Vagina (tissue), 2 donors: ENCODE measurements around the gene ZNF71. TPM values are rescaled to one million over a fixed set of nuclear protein-coding genes. Genes with fewer than 3 reads are reported as not detected.
A peak's percentile ranks its signal among the peaks of the same experiment; 100 is the strongest.

ENCODE experiments used
- DNase-seq, 2 donors: peaks; one replicate each; pipeline ENCODE4 v3.0.0-alpha.2; 2017; ENCODE audit errors: extremely low spot score in 2 of 2
- H3K27ac ChIP-seq: fragments of 200-600 bp; sonication (generic); one replicate; pipeline ENCODE4 v1.5.1; 2019
- H3K27me3 ChIP-seq: fragments of 200-600 bp; sonication (generic); one replicate; pipeline ENCODE4 v1.5.1; 2019
- H3K36me3 ChIP-seq, 2 donors: fragments of 200-600 bp; sonication (generic); one replicate each; pipeline ENCODE4 v1.5.1; 2017 to 2019
- H3K4me1 ChIP-seq: fragments of 200-600 bp; sonication (generic); one replicate; pipeline ENCODE4 v1.5.1; 2019
- H3K4me3 ChIP-seq, 2 donors: fragments of 200-600 bp; sonication (generic); 1 replicate in 1 of 2; 2 replicates in 1 of 2; pipeline ENCODE4 v1.5.1; 2016 to 2019
- H3K9me3 ChIP-seq: fragments of 200-600 bp; sonication (generic); one replicate; pipeline ENCODE4 v1.5.1; 2019
- POLR2A ChIP-seq, 2 donors: fragments of 450-650 bp; IDR thresholded peaks; one replicate each; pipeline ENCODE4 v1.6.1; 2017; ENCODE audit warnings: antibody characterized with exemption in 2 of 2, mild to moderate bottlenecking in 2 of 2, moderate library complexity in 2 of 2
- POLR2AphosphoS5 ChIP-seq, 2 donors: sonication (generic); formaldehyde crosslinking; IDR thresholded peaks; one replicate each; pipeline ENCODE4 v1.9.0; 2017; ENCODE audit warnings: antibody characterized with exemption in 2 of 2, mild to moderate bottlenecking in 2 of 2, low read depth in 1 of 2; ENCODE audit not compliant: insufficient read depth in 1 of 2
- intact Hi-C: fragments of 100-400 bp; cut with DNase I; formaldehyde crosslinking; loops from one replicate; pipeline ENCODE4 v1.15.1; 2023
- total RNA-seq: library from RNA; depleted of rRNA; stranded (reverse); fragments of >200 nt; gene quantifications from one replicate; pipeline ENCODE4 v1.2.3, GENCODE V29; 2016
- TF ChIP-seq, protein P1 (sequence below), 3 experiments: fragments of 450-650 bp in 2 of 3; fragments of 200-600 bp in 1 of 3; sonication (generic) in 1 of 3; IDR thresholded peaks; one replicate each; pipeline ENCODE4 v1.5.1; 2017 to 2019; ENCODE audit warnings: antibody characterized with exemption in 3 of 3, mild to moderate bottlenecking in 2 of 3, moderate library complexity in 2 of 3

Gene ZNF71
- total RNA-seq, 1 donor from 2014 or later = 11.8 TPM

DNA sequence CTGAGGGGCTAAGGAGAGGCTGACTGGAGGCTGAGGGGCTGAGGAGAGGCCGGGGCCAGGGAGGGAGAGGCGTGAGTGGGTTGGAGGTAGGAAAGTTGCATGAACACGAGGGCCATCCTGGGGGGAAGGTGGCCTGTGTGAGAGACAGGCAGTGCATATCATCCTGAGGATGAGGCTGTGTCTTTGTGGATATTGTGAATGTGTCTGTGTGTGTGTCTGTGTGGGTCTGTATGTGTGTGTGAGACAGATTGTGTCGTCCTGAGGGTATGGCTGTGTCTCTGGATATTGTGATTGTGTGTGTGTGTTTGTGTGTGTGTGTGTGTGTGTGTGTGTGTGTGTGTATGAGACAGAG, 422 bp downstream of the ZNF71 start:
- peaks cover 17% of the 10 kb centered on the region for H3K4me1 ChIP-seq
- TF ChIP-seq POLR2A (IDR thresholded peaks at IDR 0.05) (no peak), POLR2AphosphoS5 (IDR thresholded peaks at IDR 0.05; ENCODE audit: insufficient read depth in 1 of 2, low read depth in 1 of 2) (no peak)
- TF ChIP-seq, protein P1, sequence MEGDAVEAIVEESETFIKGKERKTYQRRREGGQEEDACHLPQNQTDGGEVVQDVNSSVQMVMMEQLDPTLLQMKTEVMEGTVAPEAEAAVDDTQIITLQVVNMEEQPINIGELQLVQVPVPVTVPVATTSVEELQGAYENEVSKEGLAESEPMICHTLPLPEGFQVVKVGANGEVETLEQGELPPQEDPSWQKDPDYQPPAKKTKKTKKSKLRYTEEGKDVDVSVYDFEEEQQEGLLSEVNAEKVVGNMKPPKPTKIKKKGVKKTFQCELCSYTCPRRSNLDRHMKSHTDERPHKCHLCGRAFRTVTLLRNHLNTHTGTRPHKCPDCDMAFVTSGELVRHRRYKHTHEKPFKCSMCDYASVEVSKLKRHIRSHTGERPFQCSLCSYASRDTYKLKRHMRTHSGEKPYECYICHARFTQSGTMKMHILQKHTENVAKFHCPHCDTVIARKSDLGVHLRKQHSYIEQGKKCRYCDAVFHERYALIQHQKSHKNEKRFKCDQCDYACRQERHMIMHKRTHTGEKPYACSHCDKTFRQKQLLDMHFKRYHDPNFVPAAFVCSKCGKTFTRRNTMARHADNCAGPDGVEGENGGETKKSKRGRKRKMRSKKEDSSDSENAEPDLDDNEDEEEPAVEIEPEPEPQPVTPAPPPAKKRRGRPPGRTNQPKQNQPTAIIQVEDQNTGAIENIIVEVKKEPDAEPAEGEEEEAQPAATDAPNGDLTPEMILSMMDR (IDR thresholded peaks at IDR 0.05) = no peak
- peak overlapping the region; percentile 97 to 100 for H3K4me3 ChIP-seq
- peak overlapping the region; percentile 74 for H3K27ac ChIP-seq
- H3K36me3 ChIP-seq = peaks cover 0 to 12% of the 10 kb centered on the region in 2 donors
- H3K9me3 ChIP-seq = no peaks in the 10 kb centered on the region
- no peaks in the 10 kb centered on the region for H3K27me3 ChIP-seq
- DNase-seq = no peak
- intact Hi-C loops = no loop called here

DNA sequence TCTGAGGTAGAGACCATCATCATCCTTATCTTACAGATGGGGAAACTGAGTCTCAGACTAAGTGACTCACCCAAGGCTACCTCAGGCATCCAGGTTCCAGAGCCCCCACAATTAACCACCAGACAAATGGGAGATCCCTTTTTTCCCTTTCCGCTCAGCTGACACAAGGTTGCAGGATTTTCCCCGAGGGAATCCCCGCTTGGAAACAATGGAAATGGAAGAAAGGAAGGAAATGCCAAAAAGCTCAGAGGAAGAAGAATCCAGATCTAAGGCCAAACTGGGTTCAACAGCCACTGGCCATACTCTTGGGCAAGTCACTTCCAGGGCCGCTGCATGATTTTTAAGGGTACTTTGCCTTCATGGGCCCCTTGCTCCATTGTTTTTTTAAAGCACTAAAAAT, 1.6 kb downstream of the ZNF71 start:
- H3K36me3 ChIP-seq = peaks cover 0 to 23% of the 10 kb centered on the region in 2 donors
- no peaks in the 10 kb centered on the region for H3K27me3 ChIP-seq
- peaks cover 17% of the 10 kb centered on the region for H3K4me1 ChIP-seq
- TF ChIP-seq, protein P1 (IDR thresholded peaks at IDR 0.05) = no peak
- TF ChIP-seq POLR2AphosphoS5 (IDR thresholded peaks at IDR 0.05; ENCODE audit: insufficient read depth in 1 of 2, low read depth in 1 of 2) = no peak
- no peak for TF ChIP-seq POLR2A (IDR thresholded peaks at IDR 0.05)
- intact Hi-C loops = no loop called here
- H3K27ac ChIP-seq = no peak overlapping the region
- no peaks in the 10 kb centered on the region for H3K9me3 ChIP-seq
- no peak overlapping the region for H3K4me3 ChIP-seq
- DNase-seq = no peak

DNA sequence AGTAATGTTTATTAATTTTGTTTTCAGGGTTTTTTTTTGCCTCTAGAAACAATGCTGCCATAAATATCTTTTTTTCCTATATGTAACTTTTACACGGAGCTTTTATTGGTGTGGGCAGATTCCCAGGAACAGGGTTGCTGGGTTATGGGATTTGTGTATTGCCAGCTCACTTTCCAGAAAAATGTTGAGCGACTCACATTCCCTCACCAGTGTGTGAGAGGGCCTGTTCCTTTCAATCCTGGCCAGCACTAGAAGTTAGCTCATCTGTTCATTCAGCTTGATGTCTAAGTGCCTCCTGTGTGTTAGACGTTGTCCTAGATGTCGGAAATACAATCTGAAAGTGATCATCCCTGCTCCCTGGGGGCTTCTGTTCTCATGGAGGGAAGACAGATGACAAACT, 2.6 kb downstream of the ZNF71 start:
- intact Hi-C loops = no loop called here
- no peak overlapping the region for H3K27ac ChIP-seq
- H3K4me1 ChIP-seq = peaks cover 17% of the 10 kb centered on the region
- H3K9me3 ChIP-seq = peaks cover 1% of the 10 kb centered on the region
- peaks cover 0 to 32% of the 10 kb centered on the region in 2 donors for H3K36me3 ChIP-seq
- H3K27me3 ChIP-seq = no peaks in the 10 kb centered on the region
- TF ChIP-seq POLR2AphosphoS5 (IDR thresholded peaks at IDR 0.05; ENCODE audit: insufficient read depth in 1 of 2, low read depth in 1 of 2) (no peak), POLR2A (IDR thresholded peaks at IDR 0.05) (no peak)
- TF ChIP-seq, protein P1 (IDR thresholded peaks at IDR 0.05) = no peak
- H3K4me3 ChIP-seq = no peak overlapping the region
- DNase-seq = no peak

DNA sequence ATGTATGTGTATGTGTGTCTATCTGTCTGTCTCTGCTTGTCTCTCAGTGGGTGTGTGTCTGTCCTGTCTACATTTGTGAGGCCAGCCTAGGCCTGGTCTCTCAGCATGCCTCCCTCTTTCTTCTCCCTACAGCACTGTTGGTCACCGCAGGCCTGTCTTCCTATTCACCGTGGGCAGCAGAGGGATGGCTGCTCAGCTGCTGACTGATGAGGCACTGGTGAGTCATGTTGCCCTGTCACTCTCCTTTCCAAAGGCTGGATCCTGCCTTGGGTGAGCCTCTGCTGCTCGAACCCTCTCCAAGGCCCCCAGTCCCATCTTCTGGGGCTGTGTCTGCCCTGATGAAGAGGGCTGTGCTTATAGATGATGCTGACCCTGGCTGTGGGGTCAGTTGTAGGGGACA, 6.3 kb downstream of the ZNF71 start:
- peaks cover 17% of the 10 kb centered on the region for H3K9me3 ChIP-seq
- H3K36me3 ChIP-seq = peaks cover 0 to 58% of the 10 kb centered on the region in 2 donors

DNA sequence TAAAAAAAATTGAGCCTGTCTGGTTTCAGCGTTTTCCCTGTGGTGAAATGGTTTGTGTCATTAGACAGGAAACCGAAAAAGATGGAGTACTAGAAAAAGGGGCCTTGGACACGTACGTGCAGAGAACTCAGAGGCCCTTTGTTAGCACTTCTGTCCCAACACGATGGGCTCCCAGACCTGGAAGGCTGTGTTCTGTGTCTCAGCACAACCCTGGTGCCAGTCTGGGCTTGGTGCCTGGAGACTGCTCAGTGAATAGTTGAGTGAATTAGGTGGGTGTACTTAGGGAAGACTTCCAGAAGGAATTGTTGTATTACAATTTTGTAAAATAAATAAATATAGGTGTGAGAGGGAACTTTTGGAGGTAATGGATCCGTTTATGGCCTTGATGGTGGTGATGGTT, 8.7 kb downstream of the ZNF71 start:
- H3K27ac ChIP-seq = no peak overlapping the region
- no peak overlapping the region for H3K4me3 ChIP-seq
- H3K9me3 ChIP-seq = peaks cover 27% of the 10 kb centered on the region
- DNase-seq = no peak
- H3K36me3 ChIP-seq = peaks cover 0 to 50% of the 10 kb centered on the region in 2 donors
- no peaks in the 10 kb centered on the region for H3K27me3 ChIP-seq
- no peaks in the 10 kb centered on the region for H3K4me1 ChIP-seq
- intact Hi-C loops = no loop called here
- TF ChIP-seq, protein P1 (IDR thresholded peaks at IDR 0.05) = no peak
- TF ChIP-seq POLR2A (IDR thresholded peaks at IDR 0.05) (no peak), POLR2AphosphoS5 (IDR thresholded peaks at IDR 0.05; ENCODE audit: insufficient read depth in 1 of 2, low read depth in 1 of 2) (no peak)

More for the DNA sequence above, 6.3 kb downstream of the ZNF71 start:
- TF ChIP-seq, protein P1 (IDR thresholded peaks at IDR 0.05) = no peak
- no peak for TF ChIP-seq POLR2AphosphoS5 (IDR thresholded peaks at IDR 0.05; ENCODE audit: insufficient read depth in 1 of 2, low read depth in 1 of 2)
- no peak for TF ChIP-seq POLR2A (IDR thresholded peaks at IDR 0.05)
- Histone ChIP-seq H3K4me3 (no peak overlapping the region), H3K4me1 (peaks cover 6% of the 10 kb centered on the region), H3K27ac (no peak overlapping the region), H3K27me3 (no peaks in the 10 kb centered on the region)
- DNase-seq = no peak
- intact Hi-C loops = no loop called here
